ENCODE results near the gene CD55.
A peak's percentile ranks its signal among the peaks of the same experiment; 100 is the strongest.

CD55 gene

DNA sequence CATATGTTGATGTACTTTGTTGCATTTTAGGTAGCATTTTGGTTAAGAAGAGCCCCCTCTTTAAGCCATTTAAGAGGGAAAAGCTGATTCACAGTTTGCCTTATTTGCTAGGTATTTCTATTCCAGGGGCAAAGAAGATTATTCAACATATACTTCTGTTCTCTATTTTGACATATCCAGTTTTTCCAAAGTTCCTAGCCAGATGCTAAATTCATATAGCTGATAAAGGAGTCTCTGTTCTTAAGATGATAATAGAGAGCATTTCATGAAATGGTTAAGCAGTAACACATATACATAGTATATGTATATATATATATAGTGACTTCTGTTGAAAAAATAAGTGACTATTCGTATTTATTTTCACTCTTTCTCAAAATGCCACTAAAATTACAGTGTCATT lies 15.5 kb upstream of the CD55 start:
- H3K4me2 ChIP-seq (ENCODE audit: low read length): no peak overlapping the region
- TF ChIP-seq, protein P1, sequence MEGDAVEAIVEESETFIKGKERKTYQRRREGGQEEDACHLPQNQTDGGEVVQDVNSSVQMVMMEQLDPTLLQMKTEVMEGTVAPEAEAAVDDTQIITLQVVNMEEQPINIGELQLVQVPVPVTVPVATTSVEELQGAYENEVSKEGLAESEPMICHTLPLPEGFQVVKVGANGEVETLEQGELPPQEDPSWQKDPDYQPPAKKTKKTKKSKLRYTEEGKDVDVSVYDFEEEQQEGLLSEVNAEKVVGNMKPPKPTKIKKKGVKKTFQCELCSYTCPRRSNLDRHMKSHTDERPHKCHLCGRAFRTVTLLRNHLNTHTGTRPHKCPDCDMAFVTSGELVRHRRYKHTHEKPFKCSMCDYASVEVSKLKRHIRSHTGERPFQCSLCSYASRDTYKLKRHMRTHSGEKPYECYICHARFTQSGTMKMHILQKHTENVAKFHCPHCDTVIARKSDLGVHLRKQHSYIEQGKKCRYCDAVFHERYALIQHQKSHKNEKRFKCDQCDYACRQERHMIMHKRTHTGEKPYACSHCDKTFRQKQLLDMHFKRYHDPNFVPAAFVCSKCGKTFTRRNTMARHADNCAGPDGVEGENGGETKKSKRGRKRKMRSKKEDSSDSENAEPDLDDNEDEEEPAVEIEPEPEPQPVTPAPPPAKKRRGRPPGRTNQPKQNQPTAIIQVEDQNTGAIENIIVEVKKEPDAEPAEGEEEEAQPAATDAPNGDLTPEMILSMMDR (IDR thresholded peaks at IDR 0.05; ENCODE audit: low read depth, low read length): no peak
- TF ChIP-seq EZH2phosphoT487 (IDR thresholded peaks at IDR 0.05; ENCODE audit: low read depth): no peak
- H3K36me3 ChIP-seq (replicated peaks; ENCODE audit: low read depth, low read length): no peaks in the 10 kb centered on the region
- H3K79me2 ChIP-seq (ENCODE audit: low read length): no peaks in the 10 kb centered on the region
- H4K20me1 ChIP-seq (ENCODE audit: insufficient read depth, low read length): no peaks in the 10 kb centered on the region
- H3K9me3 ChIP-seq (ENCODE audit: insufficient read depth, low read length): no peaks in the 10 kb centered on the region
- no peak overlapping the region for H3K9ac ChIP-seq (ENCODE audit: low read length)
- H3K27me3 ChIP-seq (ENCODE audit: low read depth, low read length): no peaks in the 10 kb centered on the region; the same call in 1 of the 2 replicates
- H3K4me1 ChIP-seq (ENCODE audit: low read length): peaks cover 21% of the 10 kb centered on the region
- H2AFZ ChIP-seq (ENCODE audit: low read depth, low read length): no peak overlapping the region
- H3K4me3 ChIP-seq (ENCODE audit: low read length): no peak overlapping the region
- no peak overlapping the region for H3K27ac ChIP-seq (ENCODE audit: low read length)

DNA sequence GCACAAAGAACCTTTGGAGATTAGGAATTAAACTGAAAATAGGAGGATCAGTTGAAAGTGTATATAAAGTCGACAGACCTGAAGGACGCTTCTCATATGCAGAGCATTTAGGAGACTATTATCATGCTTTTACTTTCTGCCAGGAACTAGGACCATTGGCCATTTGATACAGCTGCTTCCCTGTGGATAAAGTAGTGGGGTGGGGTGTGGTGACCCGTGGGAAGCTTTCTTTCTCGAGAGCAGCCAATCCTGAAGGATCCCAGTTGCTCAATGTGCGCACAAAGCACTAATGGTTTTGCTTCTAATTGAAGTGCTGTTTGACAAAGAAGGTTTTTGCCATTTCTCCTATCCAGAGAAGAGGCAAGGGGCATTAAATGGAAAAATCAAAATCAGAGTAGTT lies 14.9 kb upstream of the CD55 start:
- Histone ChIP-seq H3K4me2 (ENCODE audit: low read length) (no peak overlapping the region), H3K9me3 (ENCODE audit: insufficient read depth, low read length) (no peaks in the 10 kb centered on the region), H4K20me1 (ENCODE audit: insufficient read depth, low read length) (no peaks in the 10 kb centered on the region), H3K4me1 (ENCODE audit: low read length) (peaks cover 21% of the 10 kb centered on the region), H3K4me3 (ENCODE audit: low read length) (no peak overlapping the region), H3K27ac (ENCODE audit: low read length) (no peak overlapping the region), H2AFZ (ENCODE audit: low read depth, low read length) (no peak overlapping the region), H3K36me3 (replicated peaks; ENCODE audit: low read depth, low read length) (no peaks in the 10 kb centered on the region), H3K9ac (ENCODE audit: low read length) (no peak overlapping the region), H3K79me2 (ENCODE audit: low read length) (no peaks in the 10 kb centered on the region), H3K27me3 (ENCODE audit: low read depth, low read length) (no peaks in the 10 kb centered on the region; the same call in 1 of the 2 replicates)
- TF ChIP-seq EZH2phosphoT487 (IDR thresholded peaks at IDR 0.05; ENCODE audit: low read depth): no peak
- TF ChIP-seq, protein P1 (IDR thresholded peaks at IDR 0.05; ENCODE audit: low read depth, low read length): no peak

DNA sequence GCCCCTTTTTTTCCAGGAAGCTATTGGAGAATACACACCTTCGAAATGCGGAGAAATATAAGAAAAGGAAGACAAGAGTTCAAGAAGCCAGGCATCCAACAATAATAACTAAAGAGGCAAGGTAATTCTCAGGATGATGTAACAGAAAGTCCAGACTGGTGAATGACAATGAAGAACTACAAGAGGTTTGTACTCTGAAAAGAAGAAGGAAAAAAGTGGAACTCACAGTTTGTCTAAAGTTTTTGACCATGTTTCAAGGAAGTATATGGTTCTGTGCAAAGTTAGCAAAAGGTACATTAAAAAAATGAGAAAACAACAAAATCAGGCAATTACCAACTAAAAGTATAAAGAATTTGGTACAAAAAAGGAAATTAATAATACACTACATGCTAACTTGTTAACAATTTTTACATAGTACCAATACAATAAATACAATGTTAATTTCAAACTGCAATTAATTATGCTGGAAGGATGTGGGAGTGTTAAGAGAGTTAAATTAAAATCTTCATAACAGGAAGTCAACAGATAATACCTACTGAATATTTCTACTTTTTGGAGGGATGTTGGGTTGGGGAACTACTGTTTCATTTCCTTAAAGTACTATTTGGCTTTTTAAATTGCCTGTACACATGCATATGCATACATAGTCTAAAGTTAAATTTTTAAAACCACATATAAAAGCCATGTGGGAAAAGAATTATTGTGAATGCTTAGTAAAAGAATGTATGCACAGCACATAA lies 12.9 kb upstream of the CD55 start:
- no peak overlapping the region for H3K27ac ChIP-seq (ENCODE audit: low read length)
- no peaks in the 10 kb centered on the region for H3K36me3 ChIP-seq (replicated peaks; ENCODE audit: low read depth, low read length)
- peaks cover 21% of the 10 kb centered on the region for H3K4me1 ChIP-seq (ENCODE audit: low read length)
- H3K9ac ChIP-seq (ENCODE audit: low read length): no peak overlapping the region
- no peaks in the 10 kb centered on the region for H3K9me3 ChIP-seq (ENCODE audit: insufficient read depth, low read length)
- H2AFZ ChIP-seq (ENCODE audit: low read depth, low read length): no peak overlapping the region
- no peak overlapping the region for H3K4me3 ChIP-seq (ENCODE audit: low read length)
- H4K20me1 ChIP-seq (ENCODE audit: insufficient read depth, low read length): no peaks in the 10 kb centered on the region
- no peak for TF ChIP-seq EZH2phosphoT487 (IDR thresholded peaks at IDR 0.05; ENCODE audit: low read depth)
- TF ChIP-seq, protein P1 (IDR thresholded peaks at IDR 0.05; ENCODE audit: low read depth, low read length): no peak
- H3K27me3 ChIP-seq (ENCODE audit: low read depth, low read length): no peaks in the 10 kb centered on the region; the same call in 1 of the 2 replicates
- peak overlapping the region; percentile 13 for H3K4me2 ChIP-seq (ENCODE audit: low read length)
- no peaks in the 10 kb centered on the region for H3K79me2 ChIP-seq (ENCODE audit: low read length)

DNA sequence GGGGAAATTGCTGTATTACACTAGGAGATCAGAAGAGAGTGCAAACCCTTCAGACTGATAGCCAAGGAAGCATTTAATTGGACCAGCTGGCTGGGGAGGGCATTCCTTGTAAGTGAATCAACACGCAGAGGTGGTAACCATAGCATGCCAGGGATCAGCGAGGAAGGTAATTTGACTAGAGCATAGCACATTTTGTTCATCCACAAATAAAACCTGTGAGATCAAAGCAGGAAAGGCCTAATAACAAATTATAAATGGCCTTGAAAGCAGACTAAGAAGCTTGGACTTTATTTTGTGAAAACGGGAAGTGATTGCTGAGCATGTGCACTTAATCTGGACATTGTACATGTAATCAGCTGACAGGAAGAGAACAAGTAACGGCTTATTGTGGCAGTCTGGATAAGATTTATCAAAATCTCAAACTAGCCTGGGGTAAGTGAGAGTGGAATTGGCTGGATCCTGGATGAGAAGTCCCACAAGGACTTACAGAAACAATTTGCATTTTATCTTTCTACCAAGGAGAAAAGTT lies 11.7 kb upstream of the CD55 start:
- H3K9me3 ChIP-seq (ENCODE audit: insufficient read depth, low read length): no peaks in the 10 kb centered on the region
- no peaks in the 10 kb centered on the region for H3K79me2 ChIP-seq (ENCODE audit: low read length)
- H3K4me1 ChIP-seq (ENCODE audit: low read length): peaks cover 21% of the 10 kb centered on the region
- TF ChIP-seq, protein P1 (IDR thresholded peaks at IDR 0.05; ENCODE audit: low read depth, low read length): no peak
- no peak for TF ChIP-seq EZH2phosphoT487 (IDR thresholded peaks at IDR 0.05; ENCODE audit: low read depth)
- H3K9ac ChIP-seq (ENCODE audit: low read length): no peak overlapping the region
- no peak overlapping the region for H3K4me3 ChIP-seq (ENCODE audit: low read length)
- H3K27me3 ChIP-seq (ENCODE audit: low read depth, low read length): peaks cover 7% of the 10 kb centered on the region; the same call in 1 of the 2 replicates
- no peaks in the 10 kb centered on the region for H4K20me1 ChIP-seq (ENCODE audit: insufficient read depth, low read length)
- peak overlapping the region; percentile 30 for H3K4me2 ChIP-seq (ENCODE audit: low read length)
- peak overlapping the region; percentile 85 for H2AFZ ChIP-seq (ENCODE audit: low read depth, low read length)
- no peaks in the 10 kb centered on the region for H3K36me3 ChIP-seq (replicated peaks; ENCODE audit: low read depth, low read length)
- H3K27ac ChIP-seq (ENCODE audit: low read length): no peak overlapping the region

Measured in OCI-LY3 (cell line).